OCI-LY3 (cell line): ENCODE measurements around the gene UQCRC1.

ENCODE experiments used
- H2AFZ ChIP-seq: fragments of 200-600, 300-600 bp; shearing (Covaris generic); 2 replicates; pipeline ENCODE4 v1.6.0; 2014; ENCODE audit warnings: antibody characterized with exemption, low read depth, low read length
- H3K27ac ChIP-seq: fragments of 200-600, 300-600 bp; sonication (generic); 2 replicates; pipeline ENCODE4 v1.5.1; 2014; ENCODE audit warnings: mild to moderate bottlenecking, low read length, moderate library complexity, mixed read lengths
- H3K27me3 ChIP-seq: fragments of 200-600, 300-600 bp; sonication (generic); 2 replicates; pipeline ENCODE4 v1.6.1; 2014; ENCODE audit warnings: low read depth, low read length, mixed read lengths
- H3K36me3 ChIP-seq: fragments of 200-600, 300-600 bp; sonication (generic); replicated peaks from 2 replicates; pipeline ENCODE3; 2014; ENCODE audit warnings: low read depth, low read length, mixed read lengths
- H3K4me1 ChIP-seq: fragments of 300-600, 200-600 bp; sonication (generic); 2 replicates; pipeline ENCODE4 v1.6.1; 2014; ENCODE audit warnings: low read length, mixed read lengths
- H3K4me2 ChIP-seq: fragments of 200-600, 300-600 bp; sonication (generic); 2 replicates; pipeline ENCODE4 v1.6.1; 2014; ENCODE audit warnings: low read length, mixed read lengths
- H3K4me3 ChIP-seq: fragments of 300-600, 200-600 bp; sonication (generic); 2 replicates; pipeline ENCODE4 v1.5.1; 2014; ENCODE audit warnings: antibody characterized with exemption, mild to moderate bottlenecking, low read length, moderate library complexity
- H3K79me2 ChIP-seq: fragments of 300-600, 200-600 bp; shearing (Covaris generic); 2 replicates; pipeline ENCODE4 v1.6.1; 2014; ENCODE audit warnings: mild to moderate bottlenecking, low read length, mixed read lengths
- H3K9ac ChIP-seq: fragments of 300-600, 200-600 bp; shearing (Covaris generic); 2 replicates; pipeline ENCODE4 v1.6.0; 2014; ENCODE audit warnings: mild to moderate bottlenecking, low read length, moderate library complexity
- H3K9me3 ChIP-seq: fragments of 200-600, 300-600 bp; shearing (Covaris generic); 2 replicates; pipeline ENCODE4 v1.6.1; 2014; ENCODE audit warnings: low read length, mixed read lengths; ENCODE audit not compliant: insufficient read depth
- H4K20me1 ChIP-seq: fragments of 200-600, 300-600 bp; sonication (generic); 2 replicates; pipeline ENCODE4 v1.6.1; 2016; ENCODE audit warnings: low read length, mixed read lengths; ENCODE audit not compliant: insufficient read depth
- EZH2phosphoT487 ChIP-seq: fragments of 200-600 bp; shearing (Covaris generic); IDR thresholded peaks from 2 replicates; pipeline ENCODE4 v1.6.1; 2018; ENCODE audit warnings: antibody characterized with exemption, mixed run types, low read depth
- TF ChIP-seq, protein P1 (sequence below): fragments of 200-600, 300-600 bp; sonication (generic); IDR thresholded peaks from 2 replicates; pipeline ENCODE4 v1.5.1; 2014; ENCODE audit warnings: antibody characterized with exemption, low read length, low read depth

Gene UQCRC1

GRCh38 chr3:48556796-48557626, 52.4 kb downstream of the UQCRC1 start, which contains the start of gene PFKFB4:
TSS of gene PFKFB4 (minus strand) at chr3:48556803. CDS start at chr3:48556777, 26 bp downstream.
- TF ChIP-seq, protein P1, sequence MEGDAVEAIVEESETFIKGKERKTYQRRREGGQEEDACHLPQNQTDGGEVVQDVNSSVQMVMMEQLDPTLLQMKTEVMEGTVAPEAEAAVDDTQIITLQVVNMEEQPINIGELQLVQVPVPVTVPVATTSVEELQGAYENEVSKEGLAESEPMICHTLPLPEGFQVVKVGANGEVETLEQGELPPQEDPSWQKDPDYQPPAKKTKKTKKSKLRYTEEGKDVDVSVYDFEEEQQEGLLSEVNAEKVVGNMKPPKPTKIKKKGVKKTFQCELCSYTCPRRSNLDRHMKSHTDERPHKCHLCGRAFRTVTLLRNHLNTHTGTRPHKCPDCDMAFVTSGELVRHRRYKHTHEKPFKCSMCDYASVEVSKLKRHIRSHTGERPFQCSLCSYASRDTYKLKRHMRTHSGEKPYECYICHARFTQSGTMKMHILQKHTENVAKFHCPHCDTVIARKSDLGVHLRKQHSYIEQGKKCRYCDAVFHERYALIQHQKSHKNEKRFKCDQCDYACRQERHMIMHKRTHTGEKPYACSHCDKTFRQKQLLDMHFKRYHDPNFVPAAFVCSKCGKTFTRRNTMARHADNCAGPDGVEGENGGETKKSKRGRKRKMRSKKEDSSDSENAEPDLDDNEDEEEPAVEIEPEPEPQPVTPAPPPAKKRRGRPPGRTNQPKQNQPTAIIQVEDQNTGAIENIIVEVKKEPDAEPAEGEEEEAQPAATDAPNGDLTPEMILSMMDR: no peak
- no peak for TF ChIP-seq EZH2phosphoT487
- Histone ChIP-seq H3K79me2 (peaks cover 13% of the 10 kb centered on the region), H3K4me3 (peak within 1 kb of the TSS; percentile 93), H3K4me1 (peaks cover 47% of the 10 kb centered on the region), H3K4me2 (peak within 1 kb of the TSS; percentile 97), H4K20me1 (peaks cover 9% of the 10 kb centered on the region; the same call in 1 of the 2 replicates), H2AFZ (0 out of 2 replicates have a peak within 1 kb of the TSS, but pooled peaks have one; percentile 0), H3K27ac (peak within 1 kb of the TSS; percentile 75), H3K27me3 (no peaks in the 10 kb centered on the region), H3K9ac (peak within 1 kb of the TSS; percentile 69), H3K9me3 (no peaks in the 10 kb centered on the region), H3K36me3 (peaks cover 30% of the 10 kb centered on the region)

DNA sequence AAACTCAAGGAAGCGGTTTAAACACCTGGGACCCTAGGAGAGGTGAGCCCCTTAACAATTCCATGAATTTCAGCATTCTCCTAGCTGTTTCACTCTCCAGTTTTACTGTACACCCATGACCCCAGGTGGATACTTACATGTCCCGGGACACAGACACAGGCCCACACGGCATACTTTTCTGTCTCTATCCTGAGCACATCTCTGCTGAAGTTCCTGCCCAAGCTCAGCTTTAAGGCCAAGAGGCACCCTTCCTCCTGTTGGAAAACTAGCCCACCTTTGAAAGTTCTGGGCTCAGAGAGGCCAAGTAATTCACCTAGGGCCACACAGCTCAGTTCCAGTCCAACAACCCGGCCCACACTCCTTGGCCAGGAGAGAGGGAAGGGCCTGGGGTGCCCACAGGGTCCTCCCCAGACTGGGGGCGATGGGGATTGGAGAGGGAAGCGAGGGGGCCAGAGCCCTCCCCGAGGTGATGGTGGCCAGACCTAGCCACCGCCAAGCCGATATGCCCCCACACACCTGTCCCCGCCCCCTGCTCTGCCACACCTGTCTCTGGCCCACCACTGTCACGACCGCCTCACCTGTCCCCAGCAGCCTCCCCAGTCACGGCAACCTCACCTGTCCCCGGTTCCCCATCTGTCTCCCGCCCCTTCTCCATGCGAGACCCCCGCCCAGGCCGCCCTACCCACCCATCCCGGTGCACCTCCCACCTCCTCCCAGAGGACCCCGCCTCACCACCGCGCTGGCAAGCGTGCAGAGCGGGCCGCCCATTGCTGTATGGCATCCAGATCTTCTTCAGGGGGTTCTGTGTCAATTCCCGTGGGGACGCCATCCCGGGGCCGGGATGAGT, 53.3 kb downstream of the UQCRC1 start:
- peak overlapping the region; percentile 97 for H3K4me2 ChIP-seq
- TF ChIP-seq EZH2phosphoT487: no peak
- TF ChIP-seq, protein P1: no peak
- peak overlapping the region; percentile 69 for H3K9ac ChIP-seq
- H3K79me2 ChIP-seq: peaks cover 13% of the 10 kb centered on the region
- H3K36me3 ChIP-seq: peaks cover 33% of the 10 kb centered on the region
- H2AFZ ChIP-seq: no peak overlapping the region
- H3K9me3 ChIP-seq: no peaks in the 10 kb centered on the region
- peak overlapping the region; percentile 93 for H3K4me3 ChIP-seq
- H3K27ac ChIP-seq: no peak overlapping the region
- H3K4me1 ChIP-seq: peaks cover 43% of the 10 kb centered on the region
- peaks cover 13% of the 10 kb centered on the region; the same call in 1 of the 2 replicates for H4K20me1 ChIP-seq
- no peaks in the 10 kb centered on the region for H3K27me3 ChIP-seq

GRCh38 chr3:48555231-48555948, 54.1 kb downstream of the UQCRC1 start:
- Histone ChIP-seq H3K4me1 (peaks cover 36% of the 10 kb centered on the region), H3K4me2 (peak overlapping the region; percentile 97), H3K4me3 (peak overlapping the region; percentile 93), H3K27me3 (no peaks in the 10 kb centered on the region), H2AFZ (no peak overlapping the region), H3K36me3 (peaks cover 37% of the 10 kb centered on the region), H3K9ac (peak overlapping the region; percentile 69), H3K27ac (no peak overlapping the region), H3K9me3 (no peaks in the 10 kb centered on the region), H4K20me1 (peaks cover 19% of the 10 kb centered on the region; the same call in 1 of the 2 replicates), H3K79me2 (peaks cover 13% of the 10 kb centered on the region)
- no peak for TF ChIP-seq EZH2phosphoT487
- TF ChIP-seq, protein P1: no peak
